ENCODE data around the gene CFAP251. TPM values are rescaled to one million over a fixed set of nuclear protein-coding genes. Genes with fewer than 3 reads are reported as not detected.
A peak's percentile ranks its signal among the peaks of the same experiment; 100 is the strongest.
"Not testable (repeated sequence)": the region's sequence is repeated elsewhere in the genome, so short reads cannot be mapped to it uniquely, and the experiment has no call there.

The CFAP251 gene
- total RNA-seq (1 to 10 TPM in 3 of 5 donors, under 1 TPM in 1, not detected in 1; 0.29 to 2.8 (median 1.2) TPM), polyA plus RNA-seq (1 to 10 TPM in 1 of 3 donors, under 1 TPM in 1, not detected in 1; 0.85 to 1.2 TPM)
- long read RNA-seq, donor 1, result 0 reads
- long read RNA-seq, donor 2, result 0 reads
- long read RNA-seq, donor 3, result 0 reads
- long read RNA-seq, donor 4, result 0 reads
- long read RNA-seq, donor 5, result 0 reads
- long read RNA-seq, donor 6, result 0 reads
- long read RNA-seq, donor 7, result 0 reads
- long read RNA-seq, donor 8, result 0 reads
- long read RNA-seq, donor 9, result 0 reads
- long read RNA-seq, donor 10, result 0 reads

- Histone ChIP-seq H3K27me3 (no peaks in the 10 kb centered on the region), H3K4me3 (peak within 1 kb of the TSS; percentile 49 to 56 (median 54)), H3K27ac (peak within 1 kb of the TSS; percentile 41 to 79 (median 74)), H3K9me3 (no peaks in the 10 kb centered on the region), H3K4me1 (peaks cover 4 to 17% (median 13%) of the 10 kb centered on the region in 4 donors), H3K36me3 (peaks cover 32 to 52% (median 47%) of the 10 kb centered on the region in 4 donors)
- TF ChIP-seq CTCF (IDR thresholded peaks at IDR 0.05), result peak in 5 of 7 experiments; percentile 49 to 98 (median 84)
- no peak for TF ChIP-seq EP300 (IDR thresholded peaks at IDR 0.05)
- TF ChIP-seq POLR2AphosphoS5 (IDR thresholded peaks at IDR 0.05), result peak; percentile 42 to 92 (median 77)
- DNase-seq, result peak; percentile 98 to 99
- WGBS, 5 donors, result 8 to 24% (median 16%) methylated on average over 34 to 41 of the region's 41 CpGs
- intact Hi-C loops (cut with DNase I; ENCODE audit: low total_unique reads), result no loop called here
Observed at GRCh38 chr12:121917950-121918678, at the start of gene CFAP251. CFAP251 (plus strand) TSS chr12:121918592; CDS start chr12:121921306, 2,714 bp downstream.

GRCh38 chr12:121869229-121869628, 49.2 kb upstream of the CFAP251 start:
- intact Hi-C loops (cut with DNase I; ENCODE audit: low total_unique reads), result not testable (repeated sequence)
- 93 to 98% (median 95%) methylated on average over 7 to 8 of the region's 8 CpGs for WGBS, 5 donors

GRCh38 chr12:121871467-121871866, 46.9 kb upstream of the CFAP251 start:
- peak in 1 of 2 donors; percentile 11 for DNase-seq
- H3K36me3 ChIP-seq, result no peaks in the 10 kb centered on the region
- H3K4me1 ChIP-seq, result peaks cover 0 to 14% (median 9%) of the 10 kb centered on the region in 4 donors
- intact Hi-C loops (cut with DNase I; ENCODE audit: low total_unique reads), result no loop called here
- TF ChIP-seq EP300 (IDR thresholded peaks at IDR 0.05), result no peak
- H3K27ac ChIP-seq, result peak overlapping the region in 1 of 5 donors; percentile 78
- H3K9me3 ChIP-seq, result no peaks in the 10 kb centered on the region
- H3K4me3 ChIP-seq, result no peak overlapping the region
- WGBS, 5 donors, result 51 to 73% (median 56%) methylated on average over 2 to 3 of the region's 3 CpGs
- H3K27me3 ChIP-seq, result no peaks in the 10 kb centered on the region

More at GRCh38 chr12:121869229-121869628, 49.2 kb upstream of the CFAP251 start:
- H3K4me3 ChIP-seq, H3K9me3 ChIP-seq, DNase-seq, H3K36me3 ChIP-seq, H3K27ac ChIP-seq, H3K27me3 ChIP-seq: not testable (repeated sequence)
- H3K4me1 ChIP-seq, result peaks cover 0 to 14% (median 9%) of the 10 kb centered on the region in 4 donors

- 32 to 45% (median 44%) methylated on average over 5 of the region's 5 CpGs for WGBS, 5 donors
- TF ChIP-seq POLR2AphosphoS5 (IDR thresholded peaks at IDR 0.05) (peak in 1 of 3 donors; percentile 53), POLR2A (IDR thresholded peaks at IDR 0.05) (no peak)
Observed at GRCh38 chr12:121872546-121873215, 45.7 kb upstream of the CFAP251 start.

GRCh38 chr12:121873216-121873569, 45.2 kb upstream of the CFAP251 start:
- no peaks in the 10 kb centered on the region for H3K36me3 ChIP-seq
- H3K27me3 ChIP-seq, result no peaks in the 10 kb centered on the region
- WGBS, 5 donors, result 89 to 94% (median 92%) methylated on average over 6 of the region's 6 CpGs
- H3K27ac ChIP-seq, result peak overlapping the region in 4 of 5 donors; percentile 53 to 78 (median 60)
- no peak overlapping the region for H3K4me3 ChIP-seq
- peak in 1 of 2 donors; percentile 16 for DNase-seq
- intact Hi-C loops (cut with DNase I; ENCODE audit: low total_unique reads), result no loop called here
- H3K9me3 ChIP-seq, result no peaks in the 10 kb centered on the region
- TF ChIP-seq EP300 (IDR thresholded peaks at IDR 0.05) (no peak), POLR2A (IDR thresholded peaks at IDR 0.05) (no peak), CTCF (IDR thresholded peaks at IDR 0.05) (no peak), POLR2AphosphoS5 (IDR thresholded peaks at IDR 0.05) (no peak)
- H3K4me1 ChIP-seq, result peaks cover 0 to 14% (median 9%) of the 10 kb centered on the region in 4 donors

More at GRCh38 chr12:121872546-121873215, 45.7 kb upstream of the CFAP251 start:
- Histone ChIP-seq H3K4me1 (peaks cover 0 to 14% (median 9%) of the 10 kb centered on the region in 4 donors), H3K4me3 (no peak overlapping the region), H3K27ac (peak overlapping the region in 4 of 5 donors; percentile 53 to 78 (median 60)), H3K27me3 (no peaks in the 10 kb centered on the region), H3K36me3 (no peaks in the 10 kb centered on the region), H3K9me3 (no peaks in the 10 kb centered on the region)
- DNase-seq, result peak; percentile 42 to 95
- intact Hi-C loops (cut with DNase I; ENCODE audit: low total_unique reads), result no loop called here

All from stomach (tissue), 19 donors.